HepG2 (cell line): ENCODE data around the gene CTDP1. TPM values are rescaled to one million over a fixed set of nuclear protein-coding genes. Genes with fewer than 3 reads are reported as not detected.

ENCODE experiments used
- ATAC-seq: fragments of 200-7000 bp; cut with Tn5 transposase; 3 replicates; pipeline ENCODE4 v1.9.1; 2020; ENCODE audit warnings: mild to moderate bottlenecking, moderate library complexity
- BruUV-seq: library from RNA; stranded (reverse); fragments of 400-500 nt; replicated peaks from 2 replicates; lab custom pipeline; 2021; lab: Mats Ljungman, UMichigan
- CTCF ChIA-PET: fragments of 300-600 bp; formaldehyde crosslinking; extraction: SDS; loops from one replicate; lab custom pipeline; 2021; ENCODE audit warnings: low total read pairs, inconsistent platforms, low intra/inter-chr PET ratio; lab: Yijun Ruan, JAX
- POLR2A ChIA-PET: fragments of 350-600 bp; sonication (Branson Sonifier 250); formaldehyde crosslinking; loops from one replicate; lab custom pipeline; 2020; ENCODE audit warnings: antibody characterized with exemption, inconsistent platforms; lab: Yijun Ruan, JAX
- DNase-seq: peaks from one replicate; pipeline ENCODE4 v3.0.0-alpha.2; 2015; ENCODE audit warnings: low spot score
- FAIRE-seq: peaks from 3 replicates; lab custom pipeline; 2011; peaks lifted over from hg19 to GRCh38; lab: Jason Lieb, UNC
- H2AFZ ChIP-seq: one replicate; pipeline ENCODE4 v1.6.1; 2011; ENCODE audit warnings: low read length, inconsistent platforms
- H3K27ac ChIP-seq: fragments of 300-600 bp; 3 replicates; pipeline ENCODE4 v1.8.0; 2011; ENCODE audit warnings: mixed run types, mild to moderate bottlenecking, mixed read lengths, low read length, inconsistent platforms; ENCODE audit not compliant: insufficient read depth; ENCODE audit errors: extremely low read length
- H3K27me3 ChIP-seq, 2 experiments: fragments of 200-600 bp in 1 of 2; 2 replicates in 1 of 2; 3 replicates in 1 of 2; pipeline versions ENCODE4 v1.6.0 to v1.8.0; 2011; ENCODE audit warnings: low read length in 2 of 2, mild to moderate bottlenecking in 2 of 2, moderate library complexity in 2 of 2, inconsistent platforms in 1 of 2; ENCODE audit not compliant: insufficient read depth in 2 of 2, control insufficient read depth in 1 of 2
- H3K36me3 ChIP-seq, 2 experiments: fragments of 200-600 bp in 1 of 2; replicated peaks in 1 of 2; 2 replicates in 1 of 2; 3 replicates in 1 of 2; pipeline versions ENCODE4 v1.5.1 to v1.8.0; 2011; ENCODE audit warnings: low read length in 2 of 2, inconsistent platforms in 1 of 2; ENCODE audit not compliant: insufficient read depth in 2 of 2, control insufficient read depth in 1 of 2
- H3K4me1 ChIP-seq: 2 replicates; pipeline ENCODE4 v1.5.1; 2012; ENCODE audit warnings: low read length, inconsistent platforms; ENCODE audit not compliant: insufficient read depth
- H3K4me2 ChIP-seq: 2 replicates; pipeline ENCODE4 v1.6.0; 2011; ENCODE audit warnings: low read depth, low read length, inconsistent platforms
- H3K4me3 ChIP-seq, 3 experiments: fragments of 200-600 bp in 1 of 3; sonication (generic), shearing (Covaris generic) in 1 of 3; replicated peaks in 1 of 3; 2 replicates each; pipeline ENCODE4 v1.5.1; 2011 to 2016; ENCODE audit warnings: low read length in 3 of 3, inconsistent platforms in 2 of 3, low read depth in 2 of 3, mild to moderate bottlenecking in 2 of 3, control low read depth in 1 of 3, mixed read lengths in 1 of 3; ENCODE audit not compliant: insufficient read depth in 1 of 3
- H3K79me2 ChIP-seq: one replicate; pipeline ENCODE4 v1.6.1; 2011; ENCODE audit warnings: low read length, inconsistent platforms; ENCODE audit not compliant: insufficient read depth
- H3K9ac ChIP-seq: 2 replicates; pipeline ENCODE4 v1.6.0; 2011; ENCODE audit warnings: mild to moderate bottlenecking, low read depth, low read length, inconsistent platforms; ENCODE audit not compliant: insufficient read depth
- H3K9me3 ChIP-seq: 2 replicates; pipeline ENCODE4 v1.5.1; 2012; ENCODE audit warnings: mild to moderate bottlenecking, low read length
- H4K20me1 ChIP-seq: 2 replicates; pipeline ENCODE4 v1.6.0; 2011; ENCODE audit warnings: inconsistent platforms, mild to moderate bottlenecking, low read length, moderate library complexity; ENCODE audit not compliant: insufficient read depth
- ATF6 ChIP-seq: sonication (generic); formaldehyde crosslinking; conservative IDR thresholded peaks from 2 replicates; pipeline ENCODE4 v1.4.0; 2020; ENCODE audit warnings: missing genetic modification reagents
- CEBPB ChIP-seq: IDR thresholded peaks from 2 replicates; pipeline ENCODE4 v1.6.1; 2011; ENCODE audit warnings: low read depth, low read length, improper control_type of control experiment, borderline replicate concordance
- KDM6A ChIP-seq: IDR thresholded peaks from 2 replicates; pipeline ENCODE4 v1.6.1; 2016; ENCODE audit warnings: low read depth
- MATR3 ChIP-seq: sonication (generic); formaldehyde crosslinking; IDR thresholded peaks from 2 replicates; pipeline ENCODE4 v1.4.0; 2020; ENCODE audit warnings: missing genetic modification reagents
- NFE2L2 ChIP-seq: fragments of 150-350 bp; IDR thresholded peaks from 2 replicates; pipeline ENCODE4 v1.6.1; 2014; ENCODE audit warnings: low read length
- PCBP1 ChIP-seq: fragments of 200-400 bp; formaldehyde crosslinking; IDR thresholded peaks from 2 replicates; pipeline ENCODE4 v1.6.1; 2017; ENCODE audit warnings: mild to moderate bottlenecking, low read depth, low read length, borderline replicate concordance
- PRDM4 ChIP-seq: sonication (generic); formaldehyde crosslinking; IDR thresholded peaks from 2 replicates; pipeline ENCODE4 v1.9.0; 2021; ENCODE audit warnings: missing genetic modification reagents, borderline replicate concordance
- SRSF4 ChIP-seq: fragments of 200-400 bp; formaldehyde crosslinking; IDR thresholded peaks from one replicate; pipeline ENCODE4 v1.6.1; 2018; ENCODE audit warnings: mild to moderate bottlenecking, low read depth, low read length, moderate library complexity; ENCODE audit not compliant: poor library complexity, severe bottlenecking
- TCF12 ChIP-seq, 2 experiments: fragments of 450-650 bp in 1 of 2; sonication (generic) in 1 of 2; formaldehyde crosslinking in 1 of 2; IDR thresholded peaks; 2 replicates each; pipeline versions ENCODE4 v1.6.1 to v1.8.0; 2017 to 2022; ENCODE audit warnings: antibody characterized with exemption in 1 of 2, mild to moderate bottlenecking in 1 of 2, missing genetic modification reagents in 1 of 2, moderate library complexity in 1 of 2
- TEAD2 ChIP-seq: sonication (generic); formaldehyde crosslinking; IDR thresholded peaks from 2 replicates; pipeline ENCODE4 v1.9.0; 2021; ENCODE audit warnings: missing genetic modification reagents
- ZNF207 ChIP-seq: fragments of 450-650 bp; IDR thresholded peaks from 2 replicates; pipeline ENCODE4 v1.6.1; 2016; ENCODE audit warnings: antibody characterized with exemption, borderline replicate concordance
- ZNF629 ChIP-seq: sonication (generic); formaldehyde crosslinking; conservative IDR thresholded peaks from 2 replicates; pipeline ENCODE4 v1.5.0; 2020; ENCODE audit warnings: missing genetic modification reagents
- WGBS: methylation state at CpG from one replicate; pipeline ENCODE4 v1.1.6; 2017; ENCODE audit warnings: low lambda C conversion rate; 5-methylcytosine and 5-hydroxymethylcytosine counted together
- in situ Hi-C: cut with HindIII; loops from 2 replicates; pipeline ENCODE4 v1.10.0; 2017; ENCODE audit warnings: low pct_unique_long_range_greater_than_20kb; ENCODE audit not compliant: extremely low pct_ligation_motif_present
- intact Hi-C: fragments of 100-400 bp; cut with micrococcal nuclease; formaldehyde crosslinking; loops from one replicate; pipeline ENCODE4 v1.10.0; 2022; ENCODE audit not compliant: unreplicated experiment
- polyA plus RNA-seq, 8 experiments: library from polyadenylated mRNA; depleted of rRNA in 3 of 8; stranded (reverse) in 7 of 8; unstranded in 1 of 8; fragments of >200 nt; fragmentation: Illumina TruSeq in 4 of 8; extraction: Trizol in 4 of 8; gene quantifications; 2 replicates each; pipeline versions ENCODE4 v1.2.1 to v1.2.3, GENCODE V29; 2011 to 2016; ENCODE audit warnings: low read depth in 4 of 8, missing spikeins in 1 of 8, mixed read lengths in 1 of 8; ENCODE audit not compliant: insufficient read depth in 1 of 8
- total RNA-seq, 5 experiments: library from RNA; depleted of rRNA; stranded (reverse); fragments of >200 nt; fragmentation: Illumina TruSeq; extraction: Trizol; gene quantifications; 2 replicates each; pipeline ENCODE4 v1.2.3, GENCODE V29; 2016; ENCODE audit warnings: low read depth in 1 of 5

The CTDP1 gene
- total and polyA plus RNA-seq, 2 of the 13 experiments (the other 11 are each of a cell fraction or from before 2014, with no cell fraction given): 6.9 to 11.0 TPM

GRCh38 chr18:79642626-79643025 is 37.0 kb upstream of the CTDP1 start:
- Histone ChIP-seq H3K27ac (no peak overlapping the region), H3K4me3 (no peak overlapping the region), H3K4me2 (no peak overlapping the region), H3K79me2 (no peaks in the 10 kb centered on the region), H3K4me1 (no peaks in the 10 kb centered on the region), H3K9ac (no peak overlapping the region), H4K20me1 (no peaks in the 10 kb centered on the region), H2AFZ (no peak overlapping the region), H3K27me3 (peaks cover 2 to 40% of the 10 kb centered on the region in 2 experiments; a peak in 4 of 5 replicates), H3K36me3 (no peaks in the 10 kb centered on the region), H3K9me3 (no peaks in the 10 kb centered on the region)
- DNase-seq (no peak), ATAC-seq (no peak), FAIRE-seq (no peak)
- ChIA-PET CTCF (interaction anchor here (3.3 kb wide), 1 partner anchor 262 kb away, joined by 18 read pairs; no protein-coding TSS in a partner anchor), POLR2A (no interaction called here)
- in situ Hi-C loops (loop anchor here (5.0 kb wide), 1 partner anchor 265 kb away; no protein-coding TSS in a partner anchor), intact Hi-C loops (loop anchor here (10.0 kb wide), 1 partner anchor 288 kb away; no protein-coding TSS in a partner anchor)
- no TSS peak for BruUV-seq
- TF ChIP-seq CEBPB (peak; percentile 74; the same call in 1 of the 2 replicates), ZNF629 (CRISPR knock-in tag) (no peak), SRSF4 (no peak), NFE2L2 (no peak), PCBP1 (no peak)
- WGBS: 28% methylated on average over 6 of the region's 6 CpGs

- intact Hi-C loops (loop anchor here (10.0 kb wide), 1 partner anchor 289 kb away; no protein-coding TSS in a partner anchor), in situ Hi-C loops (loop anchor here (5.0 kb wide), 1 partner anchor 266 kb away; no protein-coding TSS in a partner anchor)
- Histone ChIP-seq H3K27me3 (peaks cover 2 to 40% of the 10 kb centered on the region in 2 experiments; a peak in 4 of 5 replicates), H4K20me1 (no peaks in the 10 kb centered on the region), H3K36me3 (no peaks in the 10 kb centered on the region), H3K27ac (no peak overlapping the region), H3K4me3 (no peak overlapping the region), H2AFZ (no peak overlapping the region), H3K4me2 (no peak overlapping the region), H3K9ac (no peak overlapping the region), H3K9me3 (no peaks in the 10 kb centered on the region), H3K79me2 (no peaks in the 10 kb centered on the region), H3K4me1 (no peaks in the 10 kb centered on the region)
- no peak for ATAC-seq
- no peak for DNase-seq
- WGBS: 38% methylated on average over 17 of the region's 27 CpGs
- ChIA-PET POLR2A (no interaction called here), CTCF (interaction anchor here (3.3 kb wide), 1 partner anchor 263 kb away, joined by 18 read pairs; no protein-coding TSS in a partner anchor)
- no peak for FAIRE-seq
- BruUV-seq: no TSS peak
- no peak for TF ChIP-seq KDM6A (CRISPR knock-in tag)
- TF ChIP-seq TCF12 (IDR thresholded peaks at IDR 0.05): no peak
- no peak for TF ChIP-seq TCF12 (CRISPR knock-in tag; IDR thresholded peaks at IDR 0.05)
- TF ChIP-seq TEAD2 (CRISPR knock-in tag): no peak
- TF ChIP-seq PRDM4 (CRISPR knock-in tag): no peak
- TF ChIP-seq MATR3: no peak
- no peak for TF ChIP-seq ATF6 (CRISPR knock-in tag)
- no peak for TF ChIP-seq ZNF207
Measured at GRCh38 chr18:79643054-79643984, 36.3 kb upstream of the CTDP1 start.
